Measurements from ENCODE around the gene SLC6A3.

The SLC6A3 gene

DNA sequence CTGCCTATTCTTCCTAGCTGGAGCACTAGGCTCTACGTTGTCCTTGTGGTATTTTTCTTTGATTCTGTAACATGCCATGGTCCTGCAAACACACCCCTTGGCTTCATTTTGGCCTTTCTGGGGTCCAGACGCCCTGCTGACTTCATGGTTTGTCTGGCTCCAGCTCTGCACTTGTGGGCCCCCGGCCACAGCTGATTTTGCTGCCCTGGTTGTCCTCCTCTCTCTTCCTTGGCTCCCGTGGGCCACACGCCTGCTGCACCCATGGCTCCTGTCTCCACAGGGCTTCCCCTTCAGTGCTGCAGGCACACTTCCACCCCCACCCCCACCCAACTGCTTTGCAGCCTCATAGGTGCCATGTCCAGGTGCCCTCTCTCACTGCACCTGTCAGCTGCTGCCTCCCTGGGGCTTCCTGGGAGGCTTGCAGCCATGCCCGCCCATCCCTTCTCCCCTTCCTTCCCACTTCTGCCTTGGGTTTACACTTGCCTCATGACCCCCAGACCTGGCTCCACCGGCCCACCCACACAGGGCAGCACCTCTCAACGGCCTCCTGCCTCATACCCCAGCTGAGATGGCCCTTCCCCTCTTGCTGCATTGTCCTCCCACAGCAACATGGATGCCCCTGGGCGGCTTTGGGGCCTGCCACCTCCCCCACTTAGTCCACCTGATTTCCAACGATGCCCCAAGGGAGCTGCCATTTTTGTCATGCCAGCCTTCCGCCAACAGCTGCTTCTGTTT, 25.6 kb downstream of the SLC6A3 start:
- DNase-seq: no peak

DNA sequence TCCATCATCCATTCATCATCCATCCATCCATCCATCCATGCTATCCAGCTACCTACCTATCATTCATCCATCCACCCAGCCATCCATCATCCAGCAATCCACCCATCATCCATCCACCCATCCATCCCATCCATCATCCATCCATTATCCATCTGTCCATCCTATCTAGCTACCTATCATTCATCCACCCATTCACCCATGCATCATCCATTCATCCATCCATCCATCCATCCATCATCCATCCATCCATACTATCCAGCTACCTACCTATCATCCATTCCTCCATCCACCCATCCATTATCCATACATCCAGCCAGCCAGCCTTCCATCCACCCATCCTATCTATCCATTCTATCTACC, 26.3 kb downstream of the SLC6A3 start:
- DNase-seq: no peak

DNA sequence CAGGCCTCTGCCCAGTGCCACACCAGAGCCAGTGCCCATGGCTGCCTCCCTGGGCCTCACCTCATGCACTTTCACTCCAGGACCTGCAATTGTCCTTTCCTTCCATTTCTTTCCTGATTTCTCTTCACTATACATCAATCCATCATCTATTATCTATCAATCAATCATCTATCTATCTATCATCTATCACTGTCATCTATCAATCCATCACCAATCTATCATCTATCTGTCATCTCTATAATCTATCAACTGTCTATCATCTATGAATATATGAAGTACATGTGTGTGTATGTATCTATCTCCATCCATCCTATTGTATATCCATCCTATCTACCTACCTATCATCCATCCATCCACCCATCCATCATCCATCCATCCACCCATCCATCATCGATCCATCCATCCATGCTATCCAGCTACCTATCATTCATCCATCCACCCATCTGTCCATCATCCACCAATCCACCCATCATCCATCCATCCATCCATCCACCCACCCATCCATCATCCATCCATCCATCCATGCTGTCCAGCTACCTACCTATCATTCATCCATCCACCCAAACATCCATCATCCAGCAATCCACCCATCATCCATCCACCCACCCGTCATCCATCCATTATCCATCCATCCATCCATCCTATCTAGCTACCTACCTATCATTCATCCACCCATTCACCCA, 26.9 kb downstream of the SLC6A3 start:
- no peak for DNase-seq

DNA sequence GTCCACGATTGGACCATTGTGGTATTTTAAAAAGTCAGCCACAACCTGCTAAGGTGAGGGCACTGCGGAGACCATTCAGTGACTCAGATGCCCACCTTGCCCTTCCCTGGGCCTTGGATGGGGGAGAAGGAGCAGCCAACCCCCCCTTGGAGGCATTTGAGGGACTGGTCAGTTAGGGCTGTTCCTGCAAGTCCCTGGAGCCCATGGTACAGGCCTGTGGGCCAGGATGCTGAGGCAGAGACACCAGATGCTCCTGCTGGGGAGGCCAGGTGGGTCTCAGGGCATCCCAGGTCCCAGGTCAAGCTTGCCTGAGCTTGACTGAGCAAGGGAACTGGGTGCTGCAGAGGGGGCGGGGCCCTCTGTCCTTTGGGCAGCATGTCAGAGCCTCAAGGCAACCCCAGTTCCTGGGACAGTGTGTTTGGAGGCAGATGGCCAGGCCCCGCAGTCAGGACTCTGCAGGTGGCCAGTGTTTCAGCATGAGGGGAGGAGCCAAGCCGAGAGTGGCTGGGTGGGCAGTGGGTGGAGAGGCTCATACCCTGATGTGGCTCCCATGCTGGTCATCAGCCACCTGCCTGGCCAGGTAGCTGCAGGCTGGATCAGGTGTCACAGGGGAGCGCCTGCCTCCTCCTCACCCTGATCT, 27.5 kb downstream of the SLC6A3 start:
- no peak for DNase-seq

DNA sequence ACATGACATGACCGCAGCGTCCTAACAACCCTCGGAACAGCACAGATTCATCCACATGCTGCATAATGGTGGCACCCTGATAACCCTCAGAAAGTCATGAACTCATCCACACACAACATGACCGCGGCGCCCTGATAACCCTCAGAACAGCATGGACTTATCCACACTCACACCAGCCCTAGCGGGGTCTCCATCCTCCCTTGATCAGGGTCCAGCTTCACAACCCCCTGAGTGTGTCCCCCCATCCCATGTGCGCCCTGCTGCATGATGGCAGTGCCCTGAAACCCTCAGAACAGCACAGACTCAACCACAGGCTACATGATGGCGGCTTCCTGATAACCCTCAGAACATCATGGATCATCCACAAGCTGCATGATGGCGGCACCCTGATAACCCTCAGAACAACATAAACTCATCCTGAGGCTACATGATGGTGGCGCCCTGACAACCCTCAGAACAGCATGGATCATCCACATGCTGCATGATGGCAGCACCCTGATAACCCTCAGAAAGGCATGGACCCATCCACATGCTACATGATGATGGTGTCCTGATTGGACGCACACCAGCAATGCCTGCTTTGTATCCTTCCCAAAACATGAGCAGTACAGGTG, 28.3 kb downstream of the SLC6A3 start:
- no peak for DNase-seq

DNA sequence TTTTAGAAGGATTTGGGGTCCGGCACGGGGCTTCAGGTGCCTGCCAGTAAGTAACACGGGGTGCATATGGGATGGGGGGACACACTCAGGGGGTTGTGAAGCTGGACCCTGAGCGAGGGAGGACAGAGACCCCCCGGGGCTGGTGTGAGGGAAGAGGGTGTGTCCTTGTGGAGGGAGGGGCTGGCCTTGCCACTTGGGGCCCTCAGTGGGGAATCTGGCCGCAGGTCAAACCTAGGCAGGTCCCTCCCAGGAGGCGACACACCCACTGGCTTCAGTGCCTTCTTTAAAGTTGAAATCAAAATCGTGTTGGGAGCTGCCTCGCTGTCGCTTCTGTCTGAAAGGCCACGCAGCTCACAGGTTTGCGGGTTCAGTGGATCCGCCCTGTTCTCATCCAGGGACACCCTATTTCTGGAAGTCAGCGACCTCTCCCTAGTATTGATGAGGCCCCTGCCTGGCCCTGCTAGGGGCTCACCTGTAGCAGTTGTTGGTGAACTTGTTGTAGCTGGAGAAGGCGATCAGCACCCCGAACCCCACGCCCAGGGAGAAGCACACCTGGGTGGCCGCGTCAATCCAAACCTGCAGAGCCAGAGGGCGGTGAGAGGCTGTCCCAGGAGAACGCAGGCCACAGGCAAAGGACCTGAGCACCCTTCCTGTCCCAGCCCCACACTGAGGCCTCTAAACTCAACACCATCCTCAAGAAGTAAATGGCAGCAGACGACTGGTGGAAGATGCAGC, 29.4 kb downstream of the SLC6A3 start:
- DNase-seq: no peak

DNA sequence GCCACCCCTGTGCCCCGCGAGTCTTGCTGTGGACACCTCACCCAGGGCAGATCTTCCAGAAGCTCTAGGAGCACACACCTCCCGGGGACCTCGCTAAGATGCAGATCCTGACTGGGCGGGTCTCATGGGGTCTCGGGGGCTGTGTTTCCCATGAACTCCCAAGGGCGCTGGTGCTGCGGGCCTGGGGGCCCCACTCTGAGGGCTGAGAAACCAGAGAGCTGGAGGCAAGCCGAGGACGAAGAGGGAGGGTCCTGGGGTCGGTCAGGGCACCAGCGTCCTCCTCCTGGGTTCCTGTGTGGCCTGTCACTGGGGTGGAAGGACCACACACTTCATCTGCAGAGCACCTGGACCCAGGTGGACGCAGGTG, 30.2 kb downstream of the SLC6A3 start:
- DNase-seq: no peak

DNA sequence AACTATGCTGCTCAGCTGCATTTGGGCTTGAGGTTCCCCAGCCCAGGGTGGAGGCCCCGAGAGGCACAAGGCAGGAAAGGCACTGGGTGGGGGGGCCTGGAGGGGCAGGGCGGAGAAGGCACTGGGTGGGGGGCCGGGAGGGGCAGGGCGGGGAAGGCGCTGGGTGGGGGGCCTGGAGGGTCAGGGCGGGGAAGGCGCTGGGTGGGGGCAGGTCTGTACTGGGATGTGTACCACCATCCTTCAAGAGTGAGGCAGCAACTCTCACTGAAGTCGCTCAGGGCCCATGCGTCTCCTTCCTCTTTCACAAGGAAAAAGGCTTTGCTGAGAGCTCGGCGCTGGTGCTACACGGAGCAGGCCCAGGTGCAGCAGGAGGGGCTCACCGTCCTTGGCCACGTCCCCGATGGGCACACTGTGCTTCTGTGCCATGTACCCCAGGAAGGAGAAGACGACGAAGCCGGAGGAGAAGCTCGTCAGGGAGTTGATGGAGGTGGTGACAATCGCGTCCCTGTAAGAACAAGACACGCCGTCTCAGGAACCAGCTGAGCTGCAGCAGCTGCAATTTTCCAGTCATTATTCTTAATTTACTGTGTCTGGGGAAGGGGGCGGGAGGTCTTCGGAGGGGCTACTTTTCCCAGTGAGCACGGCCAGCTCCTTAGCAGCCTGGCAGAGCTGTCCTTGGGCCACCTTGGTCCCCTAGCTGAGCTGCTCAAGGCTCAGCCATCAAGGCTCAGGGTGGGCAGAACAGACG, 30.8 kb downstream of the SLC6A3 start:
- DNase-seq: no peak

DNA sequence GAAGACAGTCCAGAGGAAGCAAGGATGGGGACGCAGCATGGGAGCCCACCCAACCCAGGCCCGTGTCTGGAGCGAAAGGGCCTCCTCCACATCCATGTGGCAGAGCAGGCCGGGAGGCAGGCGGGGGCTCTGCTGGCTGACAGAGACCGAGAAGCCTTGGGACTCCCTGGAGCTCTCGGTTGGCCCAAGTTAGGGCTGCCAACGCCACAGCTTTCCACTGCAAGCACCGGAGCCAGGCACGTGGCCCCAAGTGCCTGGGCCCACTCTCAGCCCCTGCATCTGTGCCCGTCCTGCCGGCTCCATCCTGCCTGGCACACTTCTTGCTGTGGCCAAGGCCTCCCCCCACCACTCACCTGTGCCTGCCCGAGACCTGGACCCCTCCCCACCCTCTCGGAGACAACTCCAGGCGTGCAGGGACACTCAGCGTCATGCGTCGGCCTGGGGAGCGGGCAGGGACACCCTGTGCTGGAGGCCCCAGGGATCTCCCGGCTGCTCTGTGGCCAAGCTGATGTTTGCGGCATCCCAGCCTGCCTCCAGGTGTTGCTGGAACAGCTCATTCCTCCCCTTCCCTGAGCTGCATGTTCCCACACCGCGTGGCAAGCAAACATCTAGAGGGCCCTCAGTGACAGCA, 31.5 kb downstream of the SLC6A3 start:
- DNase-seq: no peak

DNA sequence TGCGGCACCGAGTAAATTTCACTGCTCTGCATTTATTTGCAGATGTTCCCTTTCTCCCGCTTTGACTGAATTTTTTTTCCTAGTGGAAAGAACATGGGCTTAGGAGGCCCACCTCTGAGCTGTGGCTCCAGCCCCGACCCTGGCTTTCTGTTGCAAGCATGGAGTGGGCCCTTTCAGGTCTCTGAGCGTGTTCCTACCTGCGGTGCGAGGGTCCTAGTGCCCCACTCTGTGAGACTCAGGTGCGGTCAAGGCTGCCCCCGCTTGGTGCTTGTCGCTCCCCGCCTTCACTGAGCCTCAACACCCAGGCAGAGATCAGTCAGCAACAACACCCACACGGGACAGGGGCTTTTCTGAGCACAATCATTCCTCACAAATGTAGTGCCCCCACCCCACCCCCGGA, 32.0 kb downstream of the SLC6A3 start:
- DNase-seq: no peak

DNA sequence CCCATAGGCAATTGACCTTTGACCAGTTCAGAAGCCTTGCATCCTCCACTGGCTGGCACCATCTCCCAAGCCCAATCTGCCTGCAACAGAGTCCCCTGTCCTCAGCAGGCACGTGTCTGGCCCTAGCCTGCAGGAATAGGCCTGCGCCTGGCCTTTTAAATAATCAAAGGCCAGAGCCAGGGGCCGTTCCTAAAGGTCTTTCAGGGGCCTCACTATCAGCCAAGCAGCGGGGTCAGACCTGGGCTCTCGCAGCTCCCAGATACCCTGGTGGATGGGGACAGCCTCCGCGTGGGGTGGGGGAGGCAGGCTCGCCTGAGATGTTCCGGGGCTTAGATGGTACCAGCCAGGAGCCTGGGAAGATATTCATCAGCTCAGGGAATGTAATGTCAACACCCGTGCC, 32.6 kb downstream of the SLC6A3 start:
- no peak for DNase-seq

DNA sequence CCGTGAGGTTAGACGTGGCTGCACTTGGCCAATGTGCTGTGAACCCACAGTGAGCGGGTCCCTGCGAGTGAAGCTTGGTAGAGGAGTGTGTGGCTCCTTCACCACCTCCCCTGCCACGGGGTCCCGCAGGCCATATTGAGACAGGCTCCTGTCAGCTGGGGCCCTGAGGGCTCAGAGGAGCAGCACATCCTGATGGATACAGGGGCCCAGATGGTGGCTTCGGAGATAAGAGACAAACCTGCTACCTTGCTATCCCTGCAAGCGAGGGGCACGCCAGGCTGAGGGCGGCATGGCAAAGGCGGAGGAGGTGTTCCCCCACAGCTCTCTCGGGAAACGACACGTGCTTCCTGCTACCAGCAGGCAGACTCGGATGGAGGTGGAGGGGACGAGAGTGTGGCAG, 33.1 kb downstream of the SLC6A3 start:
- no peak for DNase-seq

DNA sequence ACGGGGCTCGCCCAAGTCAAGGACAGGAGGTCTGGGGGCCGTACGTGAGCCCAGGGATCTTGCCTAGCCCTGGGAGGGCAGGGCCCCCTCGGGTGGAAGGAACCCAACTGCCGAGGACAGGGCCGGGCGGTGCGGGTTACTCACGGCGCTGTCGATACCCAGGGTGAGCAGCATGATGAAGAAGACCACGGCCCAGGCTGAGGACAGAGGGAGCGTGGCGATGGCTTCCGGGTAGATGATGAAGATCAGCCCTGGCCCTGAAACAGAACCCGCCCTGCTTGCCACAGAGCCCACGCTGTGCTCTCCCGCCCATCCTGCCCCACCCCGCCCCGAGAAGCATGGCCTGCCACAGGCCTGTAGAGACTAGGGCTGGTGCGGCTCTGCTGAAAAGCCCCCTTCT, 34.1 kb downstream of the SLC6A3 start:
- DNase-seq: no peak

DNA sequence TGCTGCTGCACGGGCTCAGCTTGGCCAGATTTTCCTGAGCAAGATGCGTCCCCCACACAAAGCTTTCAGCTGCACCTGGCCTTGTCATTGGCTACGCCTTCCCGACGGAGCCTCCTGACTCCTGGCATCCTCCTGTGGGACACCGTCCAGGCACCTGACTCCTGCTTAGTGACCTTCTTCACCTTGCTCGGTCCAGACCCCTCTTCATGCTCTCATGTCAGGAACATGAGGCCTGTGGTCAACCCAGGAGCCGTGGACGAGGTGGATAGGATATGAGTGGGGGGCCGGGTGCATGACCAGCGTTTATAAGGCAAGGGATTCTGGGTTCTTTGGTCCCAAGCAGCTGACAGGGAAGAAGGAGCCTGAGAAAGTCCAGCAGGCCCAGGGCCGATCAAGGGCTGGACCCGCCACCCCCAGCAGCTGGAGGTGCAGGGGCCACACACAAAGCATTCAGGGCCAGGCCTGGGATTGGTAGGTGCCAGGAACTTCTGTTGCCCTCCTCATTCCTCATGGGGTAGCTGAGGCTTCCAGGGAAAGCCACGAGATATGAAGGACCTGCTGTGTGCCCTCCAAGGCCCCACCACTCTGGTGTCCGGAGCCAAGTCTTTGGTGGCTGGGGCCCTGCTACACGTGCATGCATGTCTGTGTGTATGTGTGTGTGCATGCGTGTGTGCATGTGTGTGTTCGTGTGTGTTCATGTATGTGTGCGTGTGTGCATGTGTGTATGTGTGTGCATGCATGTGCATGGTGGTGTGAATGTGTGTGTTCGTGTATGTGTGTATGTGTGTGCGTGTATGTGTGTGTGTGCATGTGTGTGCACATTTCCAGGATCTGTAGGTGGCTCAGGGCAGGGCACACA, 34.9 kb downstream of the SLC6A3 start:
- DNase-seq: no peak

DNA sequence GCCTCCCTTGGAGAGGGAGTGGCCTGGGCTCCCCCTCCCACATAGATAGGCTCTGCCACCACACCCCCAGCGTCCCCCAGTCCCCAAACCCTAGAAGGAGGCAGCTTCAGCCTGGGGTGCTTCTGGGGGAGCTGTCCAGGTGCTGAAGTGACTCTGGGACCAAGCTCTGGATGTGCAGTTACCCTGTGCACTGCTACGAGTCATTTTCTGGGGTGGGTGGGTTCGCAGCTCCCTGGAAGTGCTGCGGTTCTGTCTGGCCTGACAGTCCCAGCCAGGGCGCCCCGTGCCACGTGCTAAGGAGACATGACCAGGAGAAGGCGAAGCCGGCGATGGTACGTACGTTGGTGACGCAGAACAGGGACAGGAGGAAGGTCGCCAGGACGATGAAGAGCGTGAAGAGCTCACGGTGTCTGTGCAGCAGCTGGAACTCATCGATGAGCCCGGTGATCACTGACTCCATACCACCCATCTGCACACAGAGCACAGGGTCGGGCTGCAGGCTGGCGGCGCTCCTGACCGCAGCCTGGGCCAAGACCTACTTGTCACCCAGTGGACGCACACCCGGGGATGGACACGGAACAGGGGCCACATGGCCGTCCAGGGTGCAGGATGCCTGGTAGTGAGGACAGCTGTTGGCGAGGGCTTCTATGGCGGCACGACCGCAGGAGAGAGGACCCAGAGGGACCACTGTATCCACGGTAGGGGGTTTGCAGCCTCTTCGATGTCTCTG, 35.7 kb downstream of the SLC6A3 start:
- DNase-seq: no peak

DNA sequence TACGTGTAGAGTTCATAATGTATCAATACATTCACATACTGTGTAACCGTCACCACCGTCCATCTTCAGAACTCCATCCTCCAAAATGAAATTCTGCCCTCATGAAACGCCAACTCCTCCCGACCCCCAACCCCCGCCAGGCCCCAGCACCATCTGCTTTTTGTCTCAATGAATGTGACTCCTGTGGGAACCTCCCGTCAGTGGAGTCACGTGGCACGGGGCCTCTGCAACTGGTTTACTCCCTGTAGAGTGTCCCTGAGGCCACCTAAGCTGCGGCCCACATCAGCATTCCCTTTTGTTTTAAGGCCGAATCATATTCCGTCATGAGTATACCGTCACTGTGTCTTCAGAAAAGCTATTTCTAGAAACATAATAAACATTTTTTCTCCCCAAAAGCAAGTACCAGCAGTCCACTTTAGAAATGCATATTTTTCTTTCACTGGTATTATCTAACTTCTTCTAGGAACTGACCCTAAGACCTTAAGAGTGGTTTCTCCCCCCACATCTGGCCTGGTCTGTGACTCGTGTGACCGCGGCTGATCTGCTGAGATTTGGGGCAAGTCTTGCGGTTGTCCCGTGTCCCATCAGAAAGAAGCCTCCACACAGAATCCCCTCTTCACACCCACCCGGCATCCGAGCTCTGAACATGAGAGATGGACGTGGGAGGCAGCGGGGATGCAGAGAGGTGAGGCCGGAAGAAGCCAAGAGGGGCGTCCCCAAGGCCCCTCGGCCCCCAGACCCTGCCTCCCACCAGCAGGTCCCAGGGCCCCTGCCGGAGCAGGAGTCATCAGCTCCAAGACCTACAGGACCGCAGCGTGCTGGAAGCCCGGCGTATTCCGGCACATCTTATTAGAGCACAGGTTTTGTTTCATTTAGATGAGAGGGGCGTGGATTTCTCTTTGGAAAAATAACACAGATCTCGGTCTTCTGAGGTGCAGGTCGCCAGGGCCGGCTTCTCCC, 38.3 kb downstream of the SLC6A3 start:
- no peak for DNase-seq

DNA sequence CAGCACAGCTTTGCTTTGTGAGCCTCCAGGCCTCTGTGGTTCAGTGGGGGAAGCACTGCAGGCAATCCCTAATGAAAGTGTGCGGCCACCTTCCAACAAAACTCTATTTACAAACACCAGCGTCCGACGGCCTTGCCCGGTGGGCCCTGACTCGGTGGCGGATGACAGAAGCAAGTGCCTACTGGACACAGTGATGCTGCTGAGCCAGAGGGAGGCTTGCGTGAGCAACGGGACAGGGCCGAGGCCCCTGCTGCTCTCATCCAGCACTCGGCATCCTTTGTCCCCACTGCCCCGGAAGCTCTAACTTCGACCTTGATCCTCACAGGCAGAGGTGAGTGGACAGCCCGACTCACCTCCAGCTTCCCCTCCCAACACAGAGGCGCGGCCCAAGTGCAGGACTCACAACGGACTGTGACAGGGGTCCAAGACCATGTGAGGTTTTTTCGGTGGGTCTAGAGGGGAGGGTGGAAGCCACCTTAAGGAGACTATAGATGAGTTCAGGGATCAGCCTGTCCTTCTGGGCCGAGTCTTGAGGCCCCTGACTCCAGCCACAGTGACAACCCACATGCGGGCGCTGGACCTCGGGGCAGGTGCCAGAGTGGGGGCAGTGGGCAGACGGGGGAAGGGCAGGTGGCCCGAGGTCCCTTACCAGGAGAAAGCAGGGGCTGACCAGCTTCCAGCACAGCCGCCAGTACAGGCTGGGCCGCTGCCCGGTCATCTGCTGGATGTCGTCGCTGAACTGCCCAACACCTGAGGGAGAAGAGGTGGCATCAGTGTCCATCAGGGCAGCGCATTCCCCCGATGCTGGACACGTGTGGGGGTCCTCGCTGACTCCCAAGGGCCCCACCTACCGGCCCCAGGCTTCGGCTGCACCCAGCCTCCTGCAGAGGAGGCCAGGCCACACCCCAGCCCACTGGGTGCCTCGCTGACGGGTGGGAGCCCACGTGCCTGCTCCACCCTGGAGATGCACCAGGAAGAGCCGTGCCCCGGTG, 39.4 kb downstream of the SLC6A3 start:
- DNase-seq: no peak

DNA sequence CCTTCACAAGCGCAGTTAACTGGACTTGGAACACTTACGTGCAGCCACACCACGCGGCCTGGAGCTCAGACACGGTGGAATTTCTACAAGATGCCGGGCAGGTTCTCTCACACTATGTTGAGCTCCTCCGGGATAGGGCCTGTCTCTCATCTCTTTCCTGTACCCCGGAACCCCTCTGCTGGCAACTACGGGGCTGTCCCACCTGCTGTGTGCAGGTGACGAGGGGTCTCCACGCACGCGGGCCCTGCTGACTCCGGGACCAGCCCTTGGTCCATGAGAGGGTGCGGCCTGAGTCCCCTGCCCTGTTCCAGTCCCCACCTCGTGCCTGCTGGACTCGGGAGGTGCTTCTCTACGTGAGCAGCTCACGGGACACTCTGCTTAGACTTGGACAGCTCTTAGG, 40.1 kb downstream of the SLC6A3 start:
- no peak for DNase-seq

Measured in CD4-positive, alpha-beta T cell treated with Interferon gamma for 1 hour (primary cell).